ENCODE data around the gene ATP11B. TPM values are rescaled to one million over a fixed set of nuclear protein-coding genes. Genes with fewer than 3 reads are reported as not detected.

The ATP11B gene
- total and polyA plus RNA-seq, 9 donors: 14.2 to 83.4 (median 54.4) TPM

- H3K36me3 ChIP-seq: no peaks in the 10 kb centered on the region
- TF ChIP-seq CTCF (IDR thresholded peaks at IDR 0.05): no peak
- no peak for TF ChIP-seq EP300 (IDR thresholded peaks at IDR 0.05)
- no peak for TF ChIP-seq POLR2A (IDR thresholded peaks at IDR 0.05)
Observed at GRCh38 chr3:182886497-182886896, 93.2 kb downstream of the ATP11B start.

GRCh38 chr3:182889948-182890629 is 96.8 kb downstream of the ATP11B start:
- Histone ChIP-seq H3K4me1 (ENCODE audit: insufficient read depth) (no peaks in the 10 kb centered on the region), H3K4me3 (no peak overlapping the region), H3K9me3 (no peaks in the 10 kb centered on the region), H3K27ac (no peak overlapping the region), H3K36me3 (no peaks in the 10 kb centered on the region), H3K27me3 (no peaks in the 10 kb centered on the region)
- TF ChIP-seq POLR2A (IDR thresholded peaks at IDR 0.05): no peak
- TF ChIP-seq EP300 (IDR thresholded peaks at IDR 0.05): no peak
- TF ChIP-seq CTCF (IDR thresholded peaks at IDR 0.05): no peak
- 86 to 93% (median 89%) methylated on average over 3 of the region's 3 CpGs for WGBS, 3 donors
- intact Hi-C loops (cut with DNase I): no loop called here
- DNase-seq: no peak

More at GRCh38 chr3:182886497-182886896, 93.2 kb downstream of the ATP11B start:
- DNase-seq: no peak
- Histone ChIP-seq H3K9me3 (no peaks in the 10 kb centered on the region), H3K27ac (no peak overlapping the region), H3K4me3 (no peak overlapping the region), H3K27me3 (peaks cover 3% of the 10 kb centered on the region), H3K4me1 (ENCODE audit: insufficient read depth) (no peaks in the 10 kb centered on the region)
- intact Hi-C loops (cut with DNase I): no loop called here

- Histone ChIP-seq H3K36me3 (no peaks in the 10 kb centered on the region), H3K27ac (no peak overlapping the region), H3K27me3 (no peaks in the 10 kb centered on the region), H3K4me3 (no peak overlapping the region), H3K4me1 (ENCODE audit: insufficient read depth) (no peaks in the 10 kb centered on the region), H3K9me3 (no peaks in the 10 kb centered on the region)
- intact Hi-C loops (cut with DNase I): no loop called here
- DNase-seq: no peak
- TF ChIP-seq CTCF (IDR thresholded peaks at IDR 0.05) (no peak), EP300 (IDR thresholded peaks at IDR 0.05) (no peak), POLR2A (IDR thresholded peaks at IDR 0.05) (no peak)
- whole genome bisulfite sequencing, 3 donors: 97 to 100% (median 99%) methylated on average over 1 of the region's 1 CpG
Observed at GRCh38 chr3:182891364-182891763, 98.1 kb downstream of the ATP11B start.

GRCh38 chr3:182892226-182892625 is 98.9 kb downstream of the ATP11B start:
- Histone ChIP-seq H3K4me3 (no peak overlapping the region), H3K36me3 (no peaks in the 10 kb centered on the region), H3K27ac (no peak overlapping the region), H3K9me3 (no peaks in the 10 kb centered on the region), H3K4me1 (ENCODE audit: insufficient read depth) (no peaks in the 10 kb centered on the region), H3K27me3 (no peaks in the 10 kb centered on the region)
- WGBS, 3 donors: 83 to 94% (median 88%) methylated on average over 4 of the region's 4 CpGs
- TF ChIP-seq POLR2A (IDR thresholded peaks at IDR 0.05) (no peak), EP300 (IDR thresholded peaks at IDR 0.05) (no peak), CTCF (IDR thresholded peaks at IDR 0.05) (no peak)
- DNase-seq: no peak
- intact Hi-C loops (cut with DNase I): no loop called here
